ENCODE results near the gene RHBDF2. TPM values are rescaled to one million over a fixed set of nuclear protein-coding genes. Genes with fewer than 3 reads are reported as not detected.
A peak's percentile ranks its signal among the peaks of the same experiment; 100 is the strongest.

Gene RHBDF2
- total RNA-seq, 1 donor from 2014 or later, result 30.7 TPM

GRCh38 chr17:76539631-76540271 is 38.5 kb upstream of the RHBDF2 start, which contains the start of gene PRCD:
TSS of gene PRCD (plus strand) at chr17:76540044. CDS start at chr17:76540142, 98 bp downstream.
- peak within 1 kb of the TSS; percentile 84 for H3K4me2 ChIP-seq (ENCODE audit: low read length)
- peaks cover 25% of the 10 kb centered on the region for H3K4me1 Mint-ChIP-seq (ENCODE audit: low read depth, unreplicated experiment)
- peak within 1 kb of the TSS; percentile 47 for H3K4me3 ChIP-seq (ENCODE audit: insufficient read depth, low read depth, low read length)
- H3K27me3 ChIP-seq (ENCODE audit: insufficient read depth, low read length), result peaks cover 20% of the 10 kb centered on the region
- peak within 1 kb of the TSS; percentile 77 for H3K4me3 Mint-ChIP-seq (ENCODE audit: unreplicated experiment)
- peak within 1 kb of the TSS; percentile 58 for H3K9ac ChIP-seq (ENCODE audit: low read length)
- H3K4me1 ChIP-seq (ENCODE audit: insufficient read depth, low read length), result peaks cover 24% of the 10 kb centered on the region
- H3K9me3 ChIP-seq (ENCODE audit: insufficient read depth, low read depth, low read length), result no peaks in the 10 kb centered on the region
- no peaks in the 10 kb centered on the region for H3K36me3 ChIP-seq (ENCODE audit: insufficient read depth, low read length)
- DNase-seq (ENCODE audit: low read depth) (no peak), FAIRE-seq (no peak)
- peaks cover 19% of the 10 kb centered on the region for H3K27me3 Mint-ChIP-seq (ENCODE audit: low read depth, unreplicated experiment)
- peak within 1 kb of the TSS; percentile 10 for H3K27ac Mint-ChIP-seq (ENCODE audit: unreplicated experiment)
- peak within 1 kb of the TSS; percentile 90 for H2AFZ ChIP-seq (ENCODE audit: low read depth, low read length)
- TF ChIP-seq EZH2 (IDR thresholded peaks at IDR 0.05; ENCODE audit: insufficient read depth, low read length) (peak; percentile 35), CTCF (IDR thresholded peaks at IDR 0.05; ENCODE audit: insufficient read depth, low read depth, low read length) (no peak)
- no peaks in the 10 kb centered on the region for H3K36me3 Mint-ChIP-seq (ENCODE audit: low read depth, unreplicated experiment)
- H3K9me3 Mint-ChIP-seq (ENCODE audit: unreplicated experiment), result no peaks in the 10 kb centered on the region
- no peak within 1 kb of the TSS for H3K27ac ChIP-seq (ENCODE audit: low read depth, low read length)
- peaks cover 6% of the 10 kb centered on the region for H4K20me1 ChIP-seq (ENCODE audit: insufficient read depth, low read length)
- H3K79me2 ChIP-seq (ENCODE audit: insufficient read depth, low read length), result no peaks in the 10 kb centered on the region

- Mint-ChIP-seq H3K27me3 (ENCODE audit: low read depth, unreplicated experiment) (peaks cover 16% of the 10 kb centered on the region), H3K9me3 (ENCODE audit: unreplicated experiment) (no peaks in the 10 kb centered on the region), H3K36me3 (ENCODE audit: low read depth, unreplicated experiment) (no peaks in the 10 kb centered on the region), H3K27ac (ENCODE audit: unreplicated experiment) (peak overlapping the region; percentile 10), H3K4me1 (ENCODE audit: low read depth, unreplicated experiment) (peaks cover 21% of the 10 kb centered on the region), H3K4me3 (ENCODE audit: unreplicated experiment) (peak overlapping the region; percentile 77)
- Histone ChIP-seq H3K9ac (ENCODE audit: low read length) (no peak overlapping the region), H3K4me2 (ENCODE audit: low read length) (no peak overlapping the region), H3K27ac (ENCODE audit: low read depth, low read length) (no peak overlapping the region), H3K4me1 (ENCODE audit: insufficient read depth, low read length) (peaks cover 17% of the 10 kb centered on the region), H4K20me1 (ENCODE audit: insufficient read depth, low read length) (peaks cover 6% of the 10 kb centered on the region), H3K36me3 (ENCODE audit: insufficient read depth, low read length) (no peaks in the 10 kb centered on the region), H3K27me3 (ENCODE audit: insufficient read depth, low read length) (peaks cover 20% of the 10 kb centered on the region), H3K4me3 (ENCODE audit: insufficient read depth, low read depth, low read length) (no peak overlapping the region), H3K79me2 (ENCODE audit: insufficient read depth, low read length) (no peaks in the 10 kb centered on the region), H3K9me3 (ENCODE audit: insufficient read depth, low read depth, low read length) (no peaks in the 10 kb centered on the region), H2AFZ (ENCODE audit: low read depth, low read length) (no peak overlapping the region)
- no peak for TF ChIP-seq EZH2 (IDR thresholded peaks at IDR 0.05; ENCODE audit: insufficient read depth, low read length)
- TF ChIP-seq CTCF (IDR thresholded peaks at IDR 0.05; ENCODE audit: insufficient read depth, low read depth, low read length), result no peak
- FAIRE-seq (no peak), DNase-seq (ENCODE audit: low read depth) (no peak)
Measured at GRCh38 chr17:76538941-76539570, 37.8 kb upstream of the RHBDF2 start.
